Measurements from ENCODE around the gene TERC.

The TERC gene

DNA sequence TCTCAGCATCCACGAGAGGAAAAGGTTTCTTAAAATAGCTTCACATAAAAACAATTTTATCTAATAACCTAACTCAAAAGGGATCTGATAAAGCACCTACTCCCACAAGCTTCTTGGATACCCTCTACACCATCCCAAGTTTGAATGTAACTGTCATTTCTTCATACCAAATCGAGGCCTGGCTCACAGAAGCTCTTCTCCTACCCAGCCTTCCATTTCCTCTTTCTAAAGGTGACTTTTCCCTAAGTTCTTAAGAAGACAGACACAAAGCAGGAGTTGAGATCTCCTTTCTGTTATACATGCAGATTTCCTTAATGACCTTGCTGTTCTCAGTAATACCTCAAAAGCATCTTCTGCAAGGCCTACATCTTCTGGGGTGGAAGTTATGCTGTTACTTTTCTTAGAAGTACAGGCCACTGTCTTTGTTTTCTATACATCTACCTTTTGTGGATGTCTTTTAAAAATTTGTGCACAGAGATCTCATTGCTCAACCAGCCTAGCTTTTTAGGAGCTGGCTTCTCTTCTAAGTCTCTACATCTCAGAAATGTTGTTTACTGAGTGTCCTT is 44.5 kb upstream of the TERC start:
- TF ChIP-seq CTCF (IDR thresholded peaks at IDR 0.05; ENCODE audit: extremely low read depth, insufficient read depth, missing control alignments): no peak
- in situ Hi-C loops (cut with MboI; ENCODE audit: low pct_unique_long_range_greater_than_20kb, low sequenced_read_pairs, unreplicated experiment): no loop called here
- DNase-seq (ENCODE audit: low spot score): no peak

DNA sequence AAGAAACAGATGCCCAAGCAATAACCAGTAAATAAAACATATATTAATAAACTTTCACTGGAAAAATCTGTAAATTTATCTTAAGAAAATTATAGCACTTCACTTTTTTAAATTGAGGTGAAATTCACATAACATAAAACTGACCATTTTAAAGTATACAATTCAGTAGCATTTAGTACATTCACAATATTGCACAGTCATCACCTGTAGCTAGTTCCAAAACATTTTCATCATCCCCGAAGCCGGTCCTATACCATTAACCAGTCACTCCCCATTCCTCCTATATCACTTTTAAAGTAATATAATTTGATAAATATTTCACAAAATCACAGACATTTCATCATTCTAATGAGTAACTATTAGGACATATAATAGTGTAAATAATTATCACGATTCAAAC is 39.8 kb upstream of the TERC start:
- no peak for TF ChIP-seq CTCF (IDR thresholded peaks at IDR 0.05; ENCODE audit: extremely low read depth, insufficient read depth, missing control alignments)
- in situ Hi-C loops (cut with MboI; ENCODE audit: low pct_unique_long_range_greater_than_20kb, low sequenced_read_pairs, unreplicated experiment): no loop called here
- no peak for DNase-seq (ENCODE audit: low spot score)

- no peak for DNase-seq (ENCODE audit: low spot score)
- no peak for TF ChIP-seq CTCF (IDR thresholded peaks at IDR 0.05; ENCODE audit: extremely low read depth, insufficient read depth, missing control alignments)
- in situ Hi-C loops (cut with MboI; ENCODE audit: low pct_unique_long_range_greater_than_20kb, low sequenced_read_pairs, unreplicated experiment): no loop called here
Observed at GRCh38 chr3:169792359-169792758, 27.5 kb upstream of the TERC start.

GRCh38 chr3:169790687-169791429 is 26.0 kb upstream of the TERC start:
- no peak for TF ChIP-seq CTCF (IDR thresholded peaks at IDR 0.05; ENCODE audit: extremely low read depth, insufficient read depth, missing control alignments)
- in situ Hi-C loops (cut with MboI; ENCODE audit: low pct_unique_long_range_greater_than_20kb, low sequenced_read_pairs, unreplicated experiment): no loop called here

DNA sequence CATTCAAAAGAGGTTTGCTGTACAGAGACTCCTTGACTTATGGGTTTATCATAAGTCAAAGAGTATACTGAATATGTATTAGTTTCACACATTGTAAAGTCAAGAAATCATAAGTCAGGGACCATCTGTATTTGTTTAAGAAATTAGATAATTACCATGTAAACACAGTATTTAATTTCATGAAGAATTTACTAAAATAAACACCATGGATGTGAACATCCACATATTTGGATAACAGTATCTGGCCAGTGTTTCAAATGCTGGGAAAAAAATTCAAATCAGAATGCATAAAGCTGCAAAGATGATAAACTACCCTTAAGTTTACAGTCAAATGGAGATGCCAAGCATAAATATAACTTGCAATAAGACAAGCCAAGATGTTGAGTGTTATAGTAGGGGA is 25.4 kb upstream of the TERC start:
- DNase-seq (ENCODE audit: low spot score): no peak
- no peak for TF ChIP-seq CTCF (IDR thresholded peaks at IDR 0.05; ENCODE audit: extremely low read depth, insufficient read depth, missing control alignments)
- in situ Hi-C loops (cut with MboI; ENCODE audit: low pct_unique_long_range_greater_than_20kb, low sequenced_read_pairs, unreplicated experiment): no loop called here

More at GRCh38 chr3:169790687-169791429, 26.0 kb upstream of the TERC start:
- no peak for DNase-seq (ENCODE audit: low spot score)

GRCh38 chr3:169787791-169788190 is 22.9 kb upstream of the TERC start:
- DNase-seq (ENCODE audit: low spot score): no peak
- no peak for TF ChIP-seq CTCF (IDR thresholded peaks at IDR 0.05; ENCODE audit: extremely low read depth, insufficient read depth, missing control alignments)
- in situ Hi-C loops (cut with MboI; ENCODE audit: low pct_unique_long_range_greater_than_20kb, low sequenced_read_pairs, unreplicated experiment): no loop called here

Measured in GM13977 (cell line).